HepG2 (cell line): Measurements from ENCODE around the gene CIB2. TPM values are rescaled to one million over a fixed set of nuclear protein-coding genes. Genes with fewer than 3 reads are reported as not detected.
A peak's percentile ranks its signal among the peaks of the same experiment; 100 is the strongest.

Experiments
- EHMT2 ChIP-seq: fragments of 200-600 bp; sonication (generic); IDR thresholded peaks from 2 replicates; pipeline ENCODE4 v1.7.0; 2017; ENCODE audit warnings: antibody characterized with exemption, low read depth, low read length, borderline replicate concordance
- ELF4 ChIP-seq: sonication (generic); formaldehyde crosslinking; IDR thresholded peaks from 2 replicates; pipeline ENCODE4 v1.5.0; 2020; ENCODE audit warnings: missing genetic modification reagents, mild to moderate bottlenecking, moderate library complexity, borderline replicate concordance
- HNRNPH1 ChIP-seq: fragments of 200-400 bp; formaldehyde crosslinking; optimal IDR thresholded peaks from 2 replicates; pipeline ENCODE3; 2017; ENCODE audit warnings: mild to moderate bottlenecking, low read depth, low read length
- IRX3 ChIP-seq: sonication (generic); formaldehyde crosslinking; IDR thresholded peaks from 2 replicates; pipeline ENCODE4 v1.8.1; 2023; ENCODE audit warnings: mild to moderate bottlenecking, low read depth, missing genetic modification reagents, borderline replicate concordance
- KAT2B ChIP-seq: fragments of 150-350 bp; IDR thresholded peaks from 2 replicates; pipeline ENCODE4 v1.6.1; 2014; ENCODE audit warnings: low read depth, low read length, borderline replicate concordance
- KAT8 ChIP-seq: IDR thresholded peaks from 2 replicates; pipeline ENCODE4 v1.6.1; 2016; ENCODE audit warnings: missing genetic modification reagents, missing compliant biosample characterization
- MED13 ChIP-seq: sonication (generic); formaldehyde crosslinking; IDR thresholded peaks from 2 replicates; pipeline ENCODE4 v1.5.0; 2020; ENCODE audit warnings: missing genetic modification reagents
- NFATC3 ChIP-seq: sonication (generic); formaldehyde crosslinking; IDR thresholded peaks from 2 replicates; pipeline ENCODE4 v1.5.1; 2020; ENCODE audit warnings: mild to moderate bottlenecking, missing genetic modification reagents
- SNAI1 ChIP-seq: sonication (generic); formaldehyde crosslinking; IDR thresholded peaks from 2 replicates; pipeline ENCODE4 v1.5.0; 2020; ENCODE audit warnings: mild to moderate bottlenecking, missing genetic modification reagents, borderline replicate concordance
- SOX13 ChIP-seq, 3 experiments: fragments of 450-650 bp in 1 of 3; sonication (generic) in 1 of 3; formaldehyde crosslinking in 1 of 3; IDR thresholded peaks in 2 of 3; conservative IDR thresholded peaks in 1 of 3; 2 replicates each; pipeline versions ENCODE4 v1.5.0 to v1.6.1; 2016 to 2020; ENCODE audit warnings: antibody characterized with exemption in 1 of 3, mild to moderate bottlenecking in 1 of 3, missing compliant biosample characterization in 1 of 3, missing genetic modification reagents in 1 of 3, moderate library complexity in 1 of 3
- ZIK1 ChIP-seq: sonication (generic); formaldehyde crosslinking; IDR thresholded peaks from 2 replicates; pipeline ENCODE4 v1.5.0; 2020; ENCODE audit warnings: mild to moderate bottlenecking, low read depth, missing genetic modification reagents, borderline replicate concordance
- ZNF121 ChIP-seq: sonication (generic); formaldehyde crosslinking; IDR thresholded peaks from 2 replicates; pipeline ENCODE4 v1.5.0; 2020; ENCODE audit warnings: mild to moderate bottlenecking, missing genetic modification reagents
- ZNF136 ChIP-seq: sonication (generic); formaldehyde crosslinking; IDR thresholded peaks from 2 replicates; pipeline ENCODE4 v1.8.1; 2022; ENCODE audit warnings: low read depth, mild to moderate bottlenecking, moderate library complexity, missing genetic modification reagents
- ZNF232 ChIP-seq: sonication (generic); formaldehyde crosslinking; IDR thresholded peaks from 2 replicates; pipeline ENCODE4 v1.4.0; 2020; ENCODE audit warnings: missing genetic modification reagents, borderline replicate concordance
- ZNF883 ChIP-seq: sonication (generic); formaldehyde crosslinking; IDR thresholded peaks from 2 replicates; pipeline ENCODE4 v1.5.1; 2020; ENCODE audit warnings: mild to moderate bottlenecking, missing genetic modification reagents; ENCODE audit errors: not compliant biosample characterization
- polyA plus RNA-seq, 8 experiments: library from polyadenylated mRNA; depleted of rRNA in 3 of 8; stranded (reverse) in 7 of 8; unstranded in 1 of 8; fragments of >200 nt; fragmentation: Illumina TruSeq in 4 of 8; extraction: Trizol in 4 of 8; gene quantifications; 2 replicates each; pipeline versions ENCODE4 v1.2.1 to v1.2.3, GENCODE V29; 2011 to 2016; ENCODE audit warnings: low read depth in 4 of 8, missing spikeins in 1 of 8, mixed read lengths in 1 of 8; ENCODE audit not compliant: insufficient read depth in 1 of 8
- total RNA-seq, 5 experiments: library from RNA; depleted of rRNA; stranded (reverse); fragments of >200 nt; fragmentation: Illumina TruSeq; extraction: Trizol; gene quantifications; 2 replicates each; pipeline ENCODE4 v1.2.3, GENCODE V29; 2016; ENCODE audit warnings: low read depth in 1 of 5
- TF ChIP-seq, protein P1 (sequence below), 2 experiments: sonication (generic) in 1 of 2; formaldehyde crosslinking in 1 of 2; IDR thresholded peaks; 2 replicates each; pipeline versions ENCODE4 v1.4.0 to v1.6.1; 2016 to 2020; ENCODE audit warnings: borderline replicate concordance in 1 of 2, low read depth in 1 of 2, mild to moderate bottlenecking in 1 of 2, missing genetic modification reagents in 1 of 2
- TF ChIP-seq, protein P2 (sequence below): sonication (generic); formaldehyde crosslinking; IDR thresholded peaks from 2 replicates; pipeline ENCODE4 v1.5.0; 2020; ENCODE audit warnings: mild to moderate bottlenecking, missing genetic modification reagents
- TF ChIP-seq, protein P3 (sequence below): sonication (generic); formaldehyde crosslinking; conservative IDR thresholded peaks from 2 replicates; pipeline ENCODE4 v1.8.1; 2023; ENCODE audit warnings: missing genetic modification reagents
- TF ChIP-seq, protein P4 (sequence below): sonication (generic); formaldehyde crosslinking; IDR thresholded peaks from 2 replicates; pipeline ENCODE4 v1.4.0; 2020; ENCODE audit warnings: mild to moderate bottlenecking, missing genetic modification reagents

The CIB2 gene
- total and polyA plus RNA-seq, 2 of the 13 experiments (the other 11 are each of a cell fraction or from before 2014, with no cell fraction given), result 1.4 to 1.5 TPM

DNA sequence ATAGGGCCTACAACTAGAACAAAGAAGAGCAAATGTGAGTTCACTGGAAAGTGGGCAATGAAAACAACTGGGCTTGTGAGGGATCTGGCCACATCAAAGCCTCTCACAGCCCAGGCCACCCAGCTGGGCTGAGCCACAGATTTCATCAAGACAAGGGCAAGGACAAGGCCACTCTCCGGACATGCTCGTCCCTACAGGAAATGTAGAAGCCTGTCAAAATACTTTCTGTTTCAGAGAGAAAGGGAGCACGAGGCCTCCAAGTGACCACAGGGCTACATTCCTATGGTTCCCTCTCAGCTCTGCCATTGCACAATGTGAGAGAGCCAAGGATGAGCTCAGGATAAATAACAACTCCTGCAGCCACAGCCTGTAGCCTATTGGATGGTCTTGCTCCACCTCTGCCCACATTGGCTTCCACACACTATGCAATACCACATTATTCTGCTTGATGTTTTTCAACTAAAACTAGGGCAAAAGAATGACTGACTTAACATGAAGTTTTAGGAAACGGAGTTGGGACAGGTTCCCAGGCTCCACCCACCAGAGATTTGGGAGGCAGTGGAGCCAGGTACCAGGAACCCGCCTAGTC, 65.9 kb downstream of the CIB2 start (continued):
- peak; percentile 53 for TF ChIP-seq ZNF883 (CRISPR knock-in tag)
- TF ChIP-seq ZNF232 (CRISPR knock-in tag), result no peak
- peak; percentile 89 for TF ChIP-seq KAT8 (CRISPR knock-in tag)
- TF ChIP-seq KAT2B, result no peak
- TF ChIP-seq MED13 (CRISPR knock-in tag), result no peak
- TF ChIP-seq, protein P1, sequence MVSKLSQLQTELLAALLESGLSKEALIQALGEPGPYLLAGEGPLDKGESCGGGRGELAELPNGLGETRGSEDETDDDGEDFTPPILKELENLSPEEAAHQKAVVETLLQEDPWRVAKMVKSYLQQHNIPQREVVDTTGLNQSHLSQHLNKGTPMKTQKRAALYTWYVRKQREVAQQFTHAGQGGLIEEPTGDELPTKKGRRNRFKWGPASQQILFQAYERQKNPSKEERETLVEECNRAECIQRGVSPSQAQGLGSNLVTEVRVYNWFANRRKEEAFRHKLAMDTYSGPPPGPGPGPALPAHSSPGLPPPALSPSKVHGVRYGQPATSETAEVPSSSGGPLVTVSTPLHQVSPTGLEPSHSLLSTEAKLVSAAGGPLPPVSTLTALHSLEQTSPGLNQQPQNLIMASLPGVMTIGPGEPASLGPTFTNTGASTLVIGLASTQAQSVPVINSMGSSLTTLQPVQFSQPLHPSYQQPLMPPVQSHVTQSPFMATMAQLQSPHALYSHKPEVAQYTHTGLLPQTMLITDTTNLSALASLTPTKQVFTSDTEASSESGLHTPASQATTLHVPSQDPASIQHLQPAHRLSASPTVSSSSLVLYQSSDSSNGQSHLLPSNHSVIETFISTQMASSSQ (IDR thresholded peaks at IDR 0.05; ENCODE audit: low read depth), result peak; percentile 67
- TF ChIP-seq, protein P1 (CRISPR knock-in tag; IDR thresholded peaks at IDR 0.05; ENCODE audit: borderline replicate concordance), result peak; percentile 87; the same call in 1 of the 2 replicates
- TF ChIP-seq ZNF121 (CRISPR knock-in tag), result no peak; the same call in 1 of the 2 replicates
- 0 out of 2 replicates have a peak, but pooled peaks have one; percentile 24 for TF ChIP-seq IRX3 (CRISPR knock-in tag)
- TF ChIP-seq, protein P2, sequence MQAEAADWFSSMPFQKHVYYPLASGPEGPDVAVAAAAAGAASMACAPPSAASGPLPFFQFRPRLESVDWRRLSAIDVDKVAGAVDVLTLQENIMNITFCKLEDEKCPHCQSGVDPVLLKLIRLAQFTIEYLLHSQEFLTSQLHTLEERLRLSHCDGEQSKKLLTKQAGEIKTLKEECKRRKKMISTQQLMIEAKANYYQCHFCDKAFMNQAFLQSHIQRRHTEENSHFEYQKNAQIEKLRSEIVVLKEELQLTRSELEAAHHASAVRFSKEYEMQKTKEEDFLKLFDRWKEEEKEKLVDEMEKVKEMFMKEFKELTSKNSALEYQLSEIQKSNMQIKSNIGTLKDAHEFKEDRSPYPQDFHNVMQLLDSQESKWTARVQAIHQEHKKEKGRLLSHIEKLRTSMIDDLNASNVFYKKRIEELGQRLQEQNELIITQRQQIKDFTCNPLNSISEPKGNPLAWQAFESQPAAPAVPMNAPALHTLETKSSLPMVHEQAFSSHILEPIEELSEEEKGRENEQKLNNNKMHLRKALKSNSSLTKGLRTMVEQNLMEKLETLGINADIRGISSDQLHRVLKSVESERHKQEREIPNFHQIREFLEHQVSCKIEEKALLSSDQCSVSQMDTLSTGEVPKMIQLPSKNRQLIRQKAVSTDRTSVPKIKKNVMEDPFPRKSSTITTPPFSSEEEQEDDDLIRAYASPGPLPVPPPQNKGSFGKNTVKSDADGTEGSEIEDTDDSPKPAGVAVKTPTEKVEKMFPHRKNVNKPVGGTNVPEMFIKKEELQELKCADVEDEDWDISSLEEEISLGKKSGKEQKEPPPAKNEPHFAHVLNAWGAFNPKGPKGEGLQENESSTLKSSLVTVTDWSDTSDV (CRISPR knock-in tag), result no peak
- no peak for TF ChIP-seq ELF4 (CRISPR knock-in tag)
- 0 out of 2 replicates have a peak, but pooled peaks have one; percentile 74 for TF ChIP-seq ZNF136
- TF ChIP-seq, protein P3, sequence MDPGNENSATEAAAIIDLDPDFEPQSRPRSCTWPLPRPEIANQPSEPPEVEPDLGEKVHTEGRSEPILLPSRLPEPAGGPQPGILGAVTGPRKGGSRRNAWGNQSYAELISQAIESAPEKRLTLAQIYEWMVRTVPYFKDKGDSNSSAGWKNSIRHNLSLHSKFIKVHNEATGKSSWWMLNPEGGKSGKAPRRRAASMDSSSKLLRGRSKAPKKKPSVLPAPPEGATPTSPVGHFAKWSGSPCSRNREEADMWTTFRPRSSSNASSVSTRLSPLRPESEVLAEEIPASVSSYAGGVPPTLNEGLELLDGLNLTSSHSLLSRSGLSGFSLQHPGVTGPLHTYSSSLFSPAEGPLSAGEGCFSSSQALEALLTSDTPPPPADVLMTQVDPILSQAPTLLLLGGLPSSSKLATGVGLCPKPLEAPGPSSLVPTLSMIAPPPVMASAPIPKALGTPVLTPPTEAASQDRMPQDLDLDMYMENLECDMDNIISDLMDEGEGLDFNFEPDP, result no peak
- peak; percentile 71; the same call in 1 of the 2 replicates for TF ChIP-seq EHMT2
- TF ChIP-seq SOX13 (IDR thresholded peaks at IDR 0.05), result peak; percentile 93
- TF ChIP-seq SOX13 (CRISPR knock-in tag; conservative IDR thresholded peaks at IDR 0.05 in 1 of 2, IDR thresholded peaks at IDR 0.05 in 1 of 2), result peak in 1 of 2 experiments; percentile 99; a peak in 2 of 4 replicates
- TF ChIP-seq HNRNPH1, result no peak
- no peak for TF ChIP-seq ZIK1
- TF ChIP-seq, protein P4, sequence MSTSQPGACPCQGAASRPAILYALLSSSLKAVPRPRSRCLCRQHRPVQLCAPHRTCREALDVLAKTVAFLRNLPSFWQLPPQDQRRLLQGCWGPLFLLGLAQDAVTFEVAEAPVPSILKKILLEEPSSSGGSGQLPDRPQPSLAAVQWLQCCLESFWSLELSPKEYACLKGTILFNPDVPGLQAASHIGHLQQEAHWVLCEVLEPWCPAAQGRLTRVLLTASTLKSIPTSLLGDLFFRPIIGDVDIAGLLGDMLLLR, result 0 out of 2 replicates have a peak, but pooled peaks have one; percentile 41
- no peak for TF ChIP-seq SNAI1 (CRISPR knock-in tag)
- no peak; the same call in 1 of the 2 replicates for TF ChIP-seq NFATC3 (CRISPR knock-in tag)
